K562 (cell line): ENCODE results near the gene IQUB. TPM values are rescaled to one million over a fixed set of nuclear protein-coding genes. Genes with fewer than 3 reads are reported as not detected.
A peak's percentile ranks its signal among the peaks of the same experiment; 100 is the strongest.

ENCODE experiments used
- ARID3A ChIP-seq: IDR thresholded peaks from 2 replicates; pipeline ENCODE4 v1.6.1; 2012; ENCODE audit warnings: low read depth, low read length, improper control_type of control experiment, borderline replicate concordance
- ARID3B ChIP-seq: fragments of 250-450 bp; sonication (Bioruptor Pico); IDR thresholded peaks from 2 replicates; pipeline ENCODE4 v1.4.0; 2020; ENCODE audit warnings: borderline replicate concordance
- CEBPZ ChIP-seq: fragments of 150-350 bp; IDR thresholded peaks from 2 replicates; pipeline ENCODE4 v1.6.1; 2014; ENCODE audit warnings: low read depth, mild to moderate bottlenecking, low read length, borderline replicate concordance
- DDX20 ChIP-seq: fragments of 450-650 bp; IDR thresholded peaks from 2 replicates; pipeline ENCODE4 v1.6.1; 2016; ENCODE audit warnings: missing genetic modification characterization, low read depth, mild to moderate bottlenecking, missing compliant biosample characterization, moderate library complexity
- DLX4 ChIP-seq: fragments of 250-450 bp; sonication (Bioruptor Pico); IDR thresholded peaks from 2 replicates; pipeline ENCODE4 v1.6.1; 2021; ENCODE audit warnings: mild to moderate bottlenecking
- ETV5 ChIP-seq: sonication (generic); formaldehyde crosslinking; IDR thresholded peaks from 2 replicates; pipeline ENCODE4 v1.4.0; 2020; ENCODE audit warnings: low read depth, mild to moderate bottlenecking, missing genetic modification reagents
- HNRNPK ChIP-seq: fragments of 200-400 bp; formaldehyde crosslinking; IDR thresholded peaks from one replicate; pipeline ENCODE4 v1.6.1; 2018; ENCODE audit warnings: mild to moderate bottlenecking, low read depth, low read length; ENCODE audit not compliant: poor library complexity, severe bottlenecking
- ID3 ChIP-seq, 2 experiments: fragments of 250-450 bp in 1 of 2; fragments of 450-650 bp in 1 of 2; sonication (Bioruptor Pico) in 1 of 2; IDR thresholded peaks; 2 replicates each; pipeline versions ENCODE4 v1.6.1 to v1.8.0; 2016 to 2021; ENCODE audit warnings: mild to moderate bottlenecking in 2 of 2, moderate library complexity in 2 of 2, missing compliant biosample characterization in 1 of 2, missing genetic modification characterization in 1 of 2
- NR1H2 ChIP-seq: sonication (generic); formaldehyde crosslinking; IDR thresholded peaks from 2 replicates; pipeline ENCODE4 v1.4.0; 2020; ENCODE audit warnings: mild to moderate bottlenecking, missing genetic modification reagents
- PHTF2 ChIP-seq: fragments of 250-450 bp; sonication (Bioruptor Pico); IDR thresholded peaks from 2 replicates; pipeline ENCODE4 v1.5.0; 2021; ENCODE audit warnings: mild to moderate bottlenecking
- TCF7 ChIP-seq: sonication (generic); IDR thresholded peaks from 2 replicates; pipeline ENCODE4 v1.6.1; 2016; ENCODE audit warnings: antibody characterized with exemption, borderline replicate concordance
- TEAD4 ChIP-seq, 2 experiments: sonication (generic) in 1 of 2; formaldehyde crosslinking in 1 of 2; IDR thresholded peaks; 2 replicates each; pipeline versions ENCODE4 v1.6.1 to v1.8.0; 2012 to 2022; ENCODE audit warnings: borderline replicate concordance in 1 of 2, inconsistent platforms in 1 of 2, low read length in 1 of 2, mild to moderate bottlenecking in 1 of 2, missing genetic modification reagents in 1 of 2
- YY1 ChIP-seq, 3 experiments: IDR thresholded peaks; 2 replicates each; pipeline ENCODE4 v1.6.1; 2011; ENCODE audit warnings: low read length in 2 of 3, mild to moderate bottlenecking in 2 of 3, moderate library complexity in 2 of 3, borderline replicate concordance in 1 of 3, control low read depth in 1 of 3, low read depth in 1 of 3; ENCODE audit not compliant: insufficient read depth in 3 of 3, insufficient replicate concordance in 2 of 3, control insufficient read depth in 1 of 3, insufficient read length in 1 of 3; ENCODE audit errors: extremely low read depth in 1 of 3
- ZSCAN29 ChIP-seq: fragments of 450-650 bp; IDR thresholded peaks from 2 replicates; pipeline ENCODE4 v1.6.1; 2017
- polyA plus RNA-seq, 8 experiments: library from polyadenylated mRNA; depleted of rRNA in 4 of 8; stranded (reverse) in 5 of 8; unstranded in 3 of 8; fragments of >200 nt; fragmentation: Nextera tagmentation in 2 of 8; fragmentation: Illumina TruSeq in 1 of 8; extraction: Ambion mirVana in 2 of 8; extraction: Trizol in 1 of 8; gene quantifications; 2 replicates each; pipeline versions ENCODE4 v1.2.1 to v1.2.3, GENCODE V29; 2011 to 2014; ENCODE audit warnings: inconsistent platforms in 1 of 8, missing spikeins in 1 of 8
- total RNA-seq, 7 experiments: library from RNA; depleted of rRNA in 6 of 7; stranded (reverse); fragments of >200 nt in 6 of 7; fragmentation: Illumina TruSeq in 2 of 7; extraction: Trizol in 2 of 7; gene quantifications; 2 replicates each; pipeline versions ENCODE4 v1.2.1 to v1.2.3, GENCODE V29; 2011 to 2021; ENCODE audit warnings: low replicate concordance in 1 of 7

The IQUB gene
- total and polyA plus RNA-seq, 9 of the 15 experiments (the other 6 are each of a cell fraction or from before 2014, with no cell fraction given) = 0.62 to 2.6 (median 1.4) TPM

GRCh38 chr7:123534383-123535260 lies at the start of gene IQUB (continued):
- TF ChIP-seq ARID3B (CRISPR knock-in tag) = no peak
- no peak for TF ChIP-seq ARID3A
- 0 out of 2 replicates have a peak, but pooled peaks have one; percentile 47 for TF ChIP-seq TCF7
- TF ChIP-seq DLX4 = no peak
- no peak for TF ChIP-seq CEBPZ
- TF ChIP-seq ID3 (CRISPR knock-in tag; IDR thresholded peaks at IDR 0.05) = no peak
- no peak for TF ChIP-seq ID3 (tag; IDR thresholded peaks at IDR 0.05)
- no peak for TF ChIP-seq HNRNPK
- TF ChIP-seq ETV5 (CRISPR knock-in tag) = no peak
- TF ChIP-seq YY1 (IDR thresholded peaks at IDR 0.05; ENCODE audit: borderline replicate concordance in 1 of 3, control insufficient read depth in 1 of 3, extremely low read depth in 1 of 3, insufficient read depth in 3 of 3, insufficient read length in 1 of 3, insufficient replicate concordance in 2 of 3, low read depth in 1 of 3, low read length in 2 of 3) = peak in 2 of 3 experiments; percentile 72 to 86
- no peak for TF ChIP-seq NR1H2 (CRISPR knock-in tag)
- TF ChIP-seq PHTF2 = no peak
- no peak; the same call in 1 of the 2 replicates for TF ChIP-seq TEAD4 (IDR thresholded peaks at IDR 0.05; ENCODE audit: low read length)
- no peak for TF ChIP-seq TEAD4 (CRISPR knock-in tag; IDR thresholded peaks at IDR 0.05; ENCODE audit: borderline replicate concordance)
- no peak for TF ChIP-seq ZSCAN29
- no peak for TF ChIP-seq DDX20 (tag)
